Measurements from ENCODE around the gene LFNG. TPM values are rescaled to one million over a fixed set of nuclear protein-coding genes. Genes with fewer than 3 reads are reported as not detected.

Gene LFNG
- total RNA-seq, 4 donors from 2014 or later, result 17.9 to 162 (median 80.6) TPM

DNA sequence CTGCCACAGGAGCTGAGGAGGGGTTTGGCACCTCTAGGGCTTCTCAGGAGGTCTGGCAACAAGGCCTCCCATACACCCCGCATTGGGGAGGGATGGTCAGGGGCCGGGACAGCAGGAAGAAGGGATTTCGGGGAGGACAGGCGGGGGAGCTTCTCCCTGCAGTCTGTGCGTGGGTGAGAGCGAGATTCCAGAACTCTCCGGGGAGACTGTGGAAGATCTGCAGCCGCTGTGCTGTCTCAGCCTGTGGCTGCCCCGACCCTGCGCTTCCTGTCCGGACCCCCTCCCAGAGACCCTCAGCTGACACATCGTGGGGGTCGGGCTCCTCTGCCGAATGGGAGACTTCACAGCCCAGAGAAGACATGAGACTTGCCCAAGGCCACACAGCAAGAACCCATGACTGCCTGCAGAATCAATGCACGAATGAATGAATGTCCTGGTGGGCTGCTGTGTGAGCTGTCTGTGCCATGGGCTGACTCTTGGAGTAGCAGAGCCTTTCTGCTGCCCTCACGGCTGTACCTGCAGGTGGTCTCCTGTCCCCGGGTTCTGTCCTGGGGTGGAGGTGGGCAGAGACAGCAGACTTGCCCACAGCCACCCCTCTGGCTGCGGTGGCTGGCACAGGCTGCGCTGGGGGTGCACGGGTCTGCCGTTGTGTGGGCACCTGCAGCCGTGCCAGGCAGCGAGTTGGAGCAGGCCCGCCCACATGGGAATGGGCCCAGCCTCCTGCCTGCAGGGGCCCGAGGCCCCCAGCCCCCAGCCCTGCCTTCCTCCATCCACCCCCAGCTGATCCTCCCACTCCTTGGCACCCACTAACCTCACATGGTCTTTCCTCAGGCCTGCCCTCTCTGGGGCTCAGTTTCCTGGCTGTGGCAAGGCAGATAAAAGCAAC is 16.3 kb upstream of the LFNG start:
- no peaks in the 10 kb centered on the region for H3K36me3 ChIP-seq
- peaks cover 4% of the 10 kb centered on the region for H3K27me3 ChIP-seq
- no peak overlapping the region for H3K27ac ChIP-seq
- in situ Hi-C loops (cut with MboI; ENCODE audit: low pct_ligation_motif_present in 1 of 4, low pct_unique_long_range_greater_than_20kb in 1 of 4, low sequenced_read_pairs in 3 of 4), result no loop called here
- no peak overlapping the region for H3K4me3 ChIP-seq
- H3K9me3 ChIP-seq, result no peaks in the 10 kb centered on the region
- WGBS, 2 donors (ENCODE audit: low coverage in 1 of 2), result 69% methylated on average over 21 of the region's 25 CpGs; no CpG with 5 or more reads in 1 of the 2 donors
- peaks cover 0 to 7% (median 0%) of the 10 kb centered on the region in 4 donors for H3K4me1 ChIP-seq
- intact Hi-C loops (cut with DNase I; ENCODE audit: low total_unique reads), result no loop called here
- no peak for DNase-seq
- no peak for TF ChIP-seq POLR2A (IDR thresholded peaks at IDR 0.05)
- TF ChIP-seq EP300 (IDR thresholded peaks at IDR 0.05; ENCODE audit: low read depth), result no peak
- TF ChIP-seq POLR2AphosphoS5 (IDR thresholded peaks at IDR 0.05), result no peak

DNA sequence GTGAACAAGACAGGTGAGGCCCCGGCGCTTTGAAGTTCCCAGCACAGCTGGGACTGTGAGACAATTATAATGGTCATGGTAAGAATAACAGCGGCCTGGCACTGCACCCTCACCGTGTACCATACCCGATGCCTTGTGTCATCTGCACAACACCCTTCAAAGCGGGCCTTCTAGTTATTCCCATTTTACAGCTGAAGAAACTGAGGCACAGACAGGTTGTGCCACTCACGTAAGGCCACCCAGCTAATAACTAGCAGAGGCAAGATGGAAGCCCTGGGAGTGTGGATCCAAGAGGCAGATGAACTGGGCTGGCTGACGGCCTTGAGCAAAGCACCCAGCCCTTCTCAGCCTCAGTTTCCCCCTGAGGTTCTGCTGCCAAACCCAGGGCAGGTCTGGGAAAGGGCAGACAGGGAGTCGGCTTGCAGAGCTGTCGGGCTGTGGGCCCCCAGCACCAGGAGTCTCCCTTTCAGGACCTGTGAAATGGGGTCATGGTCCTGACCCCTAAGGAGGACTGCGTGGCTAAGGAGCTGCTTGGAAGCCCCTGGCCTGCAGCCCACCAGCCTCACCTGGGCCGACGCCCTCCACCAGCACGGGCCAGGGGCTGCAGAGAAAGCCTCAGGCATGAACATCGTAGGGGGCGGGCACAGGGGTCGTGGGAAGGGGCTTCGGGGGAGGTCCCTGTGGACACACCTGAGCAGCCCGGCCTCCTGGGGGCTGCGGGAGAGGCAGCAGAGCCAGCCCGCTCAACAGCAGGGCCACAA is 15.3 kb upstream of the LFNG start:
- no peaks in the 10 kb centered on the region for H3K9me3 ChIP-seq
- H3K27ac ChIP-seq, result no peak overlapping the region
- H3K36me3 ChIP-seq, result no peaks in the 10 kb centered on the region
- H3K27me3 ChIP-seq, result no peaks in the 10 kb centered on the region
- intact Hi-C loops (cut with DNase I; ENCODE audit: low total_unique reads), result no loop called here
- no peak for TF ChIP-seq POLR2AphosphoS5 (IDR thresholded peaks at IDR 0.05)
- no peak for TF ChIP-seq POLR2A (IDR thresholded peaks at IDR 0.05)
- TF ChIP-seq EP300 (IDR thresholded peaks at IDR 0.05; ENCODE audit: low read depth), result no peak
- TF ChIP-seq, protein P1, sequence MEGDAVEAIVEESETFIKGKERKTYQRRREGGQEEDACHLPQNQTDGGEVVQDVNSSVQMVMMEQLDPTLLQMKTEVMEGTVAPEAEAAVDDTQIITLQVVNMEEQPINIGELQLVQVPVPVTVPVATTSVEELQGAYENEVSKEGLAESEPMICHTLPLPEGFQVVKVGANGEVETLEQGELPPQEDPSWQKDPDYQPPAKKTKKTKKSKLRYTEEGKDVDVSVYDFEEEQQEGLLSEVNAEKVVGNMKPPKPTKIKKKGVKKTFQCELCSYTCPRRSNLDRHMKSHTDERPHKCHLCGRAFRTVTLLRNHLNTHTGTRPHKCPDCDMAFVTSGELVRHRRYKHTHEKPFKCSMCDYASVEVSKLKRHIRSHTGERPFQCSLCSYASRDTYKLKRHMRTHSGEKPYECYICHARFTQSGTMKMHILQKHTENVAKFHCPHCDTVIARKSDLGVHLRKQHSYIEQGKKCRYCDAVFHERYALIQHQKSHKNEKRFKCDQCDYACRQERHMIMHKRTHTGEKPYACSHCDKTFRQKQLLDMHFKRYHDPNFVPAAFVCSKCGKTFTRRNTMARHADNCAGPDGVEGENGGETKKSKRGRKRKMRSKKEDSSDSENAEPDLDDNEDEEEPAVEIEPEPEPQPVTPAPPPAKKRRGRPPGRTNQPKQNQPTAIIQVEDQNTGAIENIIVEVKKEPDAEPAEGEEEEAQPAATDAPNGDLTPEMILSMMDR (IDR thresholded peaks at IDR 0.05), result no peak
- in situ Hi-C loops (cut with MboI; ENCODE audit: low pct_ligation_motif_present in 1 of 4, low pct_unique_long_range_greater_than_20kb in 1 of 4, low sequenced_read_pairs in 3 of 4), result no loop called here
- H3K4me3 ChIP-seq, result no peak overlapping the region
- no peak for DNase-seq
- H3K4me1 ChIP-seq, result peaks cover 0 to 10% (median under 1%) of the 10 kb centered on the region in 4 donors
- 84% methylated on average over 21 of the region's 21 CpGs; no CpG with 5 or more reads in 1 of the 2 donors for WGBS, 2 donors (ENCODE audit: low coverage in 1 of 2)

DNA sequence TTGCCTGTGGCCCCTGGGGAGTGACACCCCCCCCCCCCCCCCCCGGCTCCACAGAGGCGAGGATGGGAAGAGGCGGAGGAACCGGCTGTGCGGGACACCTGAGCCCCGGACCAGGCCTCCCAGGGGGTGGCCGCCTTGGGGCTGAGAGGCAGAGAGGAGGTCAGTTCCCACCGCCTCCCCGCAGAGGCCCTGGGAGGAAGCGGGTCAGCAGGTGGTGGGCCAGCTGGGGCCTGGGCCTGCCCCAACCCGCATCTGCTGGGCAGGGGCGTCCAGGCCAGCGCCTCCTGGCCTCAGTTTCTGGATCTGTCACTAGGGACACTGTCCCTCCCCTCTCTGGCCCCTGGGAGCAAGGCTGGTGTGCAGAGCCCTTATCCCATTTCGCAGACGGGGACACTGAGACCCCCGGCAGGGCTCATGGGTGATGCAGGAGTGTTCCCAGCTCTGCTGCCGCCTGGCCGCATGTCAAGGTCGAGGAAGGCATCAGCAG is 14.6 kb upstream of the LFNG start:
- intact Hi-C loops (cut with DNase I; ENCODE audit: low total_unique reads) (no loop called here), in situ Hi-C loops (cut with MboI; ENCODE audit: low pct_ligation_motif_present in 1 of 4, low pct_unique_long_range_greater_than_20kb in 1 of 4, low sequenced_read_pairs in 3 of 4) (no loop called here)
- H3K4me1 ChIP-seq, result peaks cover 0 to 14% (median 2%) of the 10 kb centered on the region in 4 donors
- TF ChIP-seq EP300 (IDR thresholded peaks at IDR 0.05; ENCODE audit: low read depth), result no peak
- no peak for TF ChIP-seq POLR2A (IDR thresholded peaks at IDR 0.05)
- TF ChIP-seq, protein P1 (IDR thresholded peaks at IDR 0.05), result no peak
- TF ChIP-seq POLR2AphosphoS5 (IDR thresholded peaks at IDR 0.05), result no peak
- H3K27me3 ChIP-seq, result no peaks in the 10 kb centered on the region
- no peak for DNase-seq
- no peak overlapping the region for H3K4me3 ChIP-seq
- no peaks in the 10 kb centered on the region for H3K36me3 ChIP-seq
- no peaks in the 10 kb centered on the region for H3K9me3 ChIP-seq
- WGBS, 2 donors (ENCODE audit: low coverage in 1 of 2), result 88% methylated on average over 17 of the region's 19 CpGs; no CpG with 5 or more reads in 1 of the 2 donors
- H3K27ac ChIP-seq, result no peak overlapping the region

DNA sequence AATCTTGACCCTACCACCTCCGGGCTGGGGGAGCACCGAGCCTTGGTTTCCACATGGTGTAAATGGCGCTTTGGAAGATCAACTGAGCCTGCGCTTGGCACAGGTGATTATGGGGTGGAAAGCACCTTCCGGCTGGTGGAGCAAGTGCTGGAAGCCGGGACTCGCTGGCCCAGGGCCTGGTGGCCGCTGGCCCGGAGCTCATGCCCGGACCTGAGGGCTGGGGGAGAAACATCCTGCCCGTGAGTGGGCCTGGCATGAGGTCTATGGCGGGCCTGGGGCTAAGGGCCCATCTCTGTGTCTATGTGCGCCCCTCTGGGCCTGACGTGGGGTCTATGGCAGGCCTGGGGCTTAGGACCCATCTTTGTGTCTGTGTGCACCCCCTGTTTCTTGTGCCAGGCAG is 14.2 kb upstream of the LFNG start:
- no peak overlapping the region for H3K27ac ChIP-seq
- TF ChIP-seq POLR2A (IDR thresholded peaks at IDR 0.05) (no peak), POLR2AphosphoS5 (IDR thresholded peaks at IDR 0.05) (no peak)

More for the DNA sequence above, 14.2 kb upstream of the LFNG start:
- Histone ChIP-seq H3K36me3 (no peaks in the 10 kb centered on the region), H3K27me3 (no peaks in the 10 kb centered on the region), H3K9me3 (no peaks in the 10 kb centered on the region), H3K4me1 (peaks cover 0 to 14% (median 3%) of the 10 kb centered on the region in 4 donors), H3K4me3 (no peak overlapping the region)
- WGBS, 2 donors (ENCODE audit: low coverage in 1 of 2), result 93% methylated on average over 14 of the region's 14 CpGs; no CpG with 5 or more reads in 1 of the 2 donors
- no peak for DNase-seq
- intact Hi-C loops (cut with DNase I; ENCODE audit: low total_unique reads) (no loop called here), in situ Hi-C loops (cut with MboI; ENCODE audit: low pct_ligation_motif_present in 1 of 4, low pct_unique_long_range_greater_than_20kb in 1 of 4, low sequenced_read_pairs in 3 of 4) (no loop called here)
